ENCODE measurements around the gene VKORC1.

GRCh38 chr16:31108035-31108793, 13.6 kb upstream of the VKORC1 start, which contains the start of gene BCKDK:
- TF ChIP-seq CTCF (IDR thresholded peaks at IDR 0.05; ENCODE audit: poor library complexity) (no peak), EZH2 (IDR thresholded peaks at IDR 0.05; ENCODE audit: borderline replicate concordance) (no peak), EZH2phosphoT487 (IDR thresholded peaks at IDR 0.05; ENCODE audit: low read depth, severe bottlenecking, unreplicated experiment) (no peak)
